Ascending aorta (tissue), 2 donors: Measurements from ENCODE around the gene ZC3H7A. TPM values are rescaled to one million over a fixed set of nuclear protein-coding genes. Genes with fewer than 3 reads are reported as not detected.

ENCODE experiments used
- DNase-seq, 2 donors: peaks; one replicate each; pipeline ENCODE4 v3.0.0-alpha.2; 2019; ENCODE audit warnings: low spot score in 2 of 2
- H3K27ac ChIP-seq, 2 donors: fragments of 200-600 bp; sonication (generic); one replicate each; pipeline ENCODE4 v1.5.1; 2016 to 2017; ENCODE audit warnings: mild to moderate bottlenecking in 1 of 2
- H3K27me3 ChIP-seq: fragments of 200-600 bp; sonication (generic); one replicate; pipeline ENCODE4 v1.5.1; 2017
- H3K36me3 ChIP-seq, 2 donors: fragments of 200-600 bp; sonication (generic); one replicate each; pipeline ENCODE4 v1.5.1; 2016
- H3K4me1 ChIP-seq, 2 donors: fragments of 200-600 bp; sonication (generic); one replicate each; pipeline ENCODE4 v1.5.1; 2016 to 2017; ENCODE audit warnings: mild to moderate bottlenecking in 1 of 2
- H3K4me3 ChIP-seq, 2 donors: fragments of 200-600 bp; sonication (generic); one replicate each; pipeline ENCODE4 v1.5.1; 2016 to 2017; ENCODE audit warnings: mild to moderate bottlenecking in 1 of 2
- H3K9me3 ChIP-seq, 2 donors: fragments of 200-600 bp; sonication (generic); one replicate each; pipeline ENCODE4 v1.5.1; 2016
- CTCF ChIP-seq, 3 experiments: fragments of 200-600 bp in 2 of 3; fragments of 450-650 bp in 1 of 3; sonication (generic) in 2 of 3; IDR thresholded peaks; one replicate each; pipeline ENCODE4 v1.5.1; 2016 to 2019; ENCODE audit warnings: antibody characterized with exemption in 3 of 3, mild to moderate bottlenecking in 1 of 3, moderate library complexity in 1 of 3
- intact Hi-C: fragments of 100-400 bp; cut with DNase I; formaldehyde crosslinking; loops from one replicate; pipeline ENCODE4 v1.15.1; 2023
- total RNA-seq: library from RNA; depleted of rRNA; stranded (reverse); fragments of >200 nt; gene quantifications from one replicate; pipeline ENCODE4 v1.1.0, GENCODE V29; 2016

Gene ZC3H7A
- total RNA-seq, 1 donor from 2014 or later, result 56.9 TPM

DNA sequence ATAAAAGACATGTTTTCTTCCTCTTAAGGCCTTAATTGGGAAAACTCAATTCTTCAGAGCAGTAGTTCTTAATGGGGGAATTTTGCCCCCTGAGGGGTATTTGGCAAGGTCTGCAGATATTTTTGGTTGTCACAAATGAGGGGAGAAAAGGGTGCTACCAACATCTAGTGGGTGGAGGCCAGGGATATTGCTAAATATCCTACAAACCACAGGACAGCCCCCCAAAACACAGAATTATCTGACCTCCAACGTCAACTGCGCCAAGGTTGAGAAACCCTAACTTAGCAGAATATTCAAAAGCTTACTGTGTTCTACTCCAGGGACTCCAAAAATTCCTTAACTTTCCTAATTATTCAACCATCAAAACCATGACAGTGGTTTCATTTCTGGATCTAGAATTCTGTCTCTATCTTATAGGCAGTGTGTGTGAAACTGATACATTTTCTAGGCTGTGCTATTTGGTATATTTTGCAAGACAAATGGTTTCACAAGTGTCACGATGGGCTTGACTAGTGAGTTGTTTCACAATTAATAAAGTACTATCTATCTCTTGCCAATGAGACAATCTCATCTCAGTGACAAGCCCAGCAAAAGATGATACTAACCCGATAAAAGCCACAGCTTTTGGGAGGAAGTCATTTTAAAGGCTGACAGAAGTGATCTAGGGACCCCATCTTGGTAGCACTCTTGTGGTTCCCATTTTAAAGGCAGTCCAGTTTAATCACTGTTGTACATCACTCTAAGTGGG lies 69.1 kb downstream of the ZC3H7A start:
- no peak for DNase-seq
- Histone ChIP-seq H3K4me1 (no peaks in the 10 kb centered on the region), H3K27me3 (no peaks in the 10 kb centered on the region), H3K36me3 (peaks cover 45 to 77% of the 10 kb centered on the region in 2 donors), H3K27ac (no peak overlapping the region), H3K9me3 (no peaks in the 10 kb centered on the region), H3K4me3 (no peak overlapping the region)
- intact Hi-C loops, result no loop called here
- TF ChIP-seq CTCF (IDR thresholded peaks at IDR 0.05), result no peak

- H3K36me3 ChIP-seq, result peaks cover 40 to 74% of the 10 kb centered on the region in 2 donors
Measured at GRCh38 chr16:11726008-11726407, 71.0 kb downstream of the ZC3H7A start.

DNA sequence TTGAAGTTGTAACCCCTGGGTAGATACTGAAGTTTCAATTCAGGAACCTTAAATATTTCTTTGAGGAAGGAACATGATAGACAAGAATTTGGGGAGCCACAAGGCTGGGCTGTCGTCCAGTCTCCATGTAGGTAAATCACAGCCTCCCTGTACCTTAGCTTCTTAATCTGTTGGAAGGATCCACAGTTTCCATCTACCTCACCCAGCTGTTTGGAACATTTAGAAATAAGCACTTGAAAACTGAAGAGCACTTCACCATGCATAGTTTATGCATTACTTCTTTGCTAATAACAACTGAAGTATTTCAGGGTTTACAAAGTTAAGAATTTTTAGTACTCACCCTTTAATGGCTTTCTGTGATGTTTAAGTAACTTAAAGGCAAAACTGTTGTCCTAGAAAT lies 71.6 kb downstream of the ZC3H7A start:
- Histone ChIP-seq H3K27ac (no peak overlapping the region), H3K9me3 (no peaks in the 10 kb centered on the region), H3K27me3 (no peaks in the 10 kb centered on the region), H3K36me3 (peaks cover 44 to 77% of the 10 kb centered on the region in 2 donors), H3K4me1 (peaks cover 0 to 2% of the 10 kb centered on the region in 2 donors), H3K4me3 (no peak overlapping the region)
- no peak for DNase-seq
- intact Hi-C loops, result no loop called here
- no peak for TF ChIP-seq CTCF (IDR thresholded peaks at IDR 0.05)

More at GRCh38 chr16:11726008-11726407, 71.0 kb downstream of the ZC3H7A start:
- Histone ChIP-seq H3K4me3 (no peak overlapping the region), H3K9me3 (no peaks in the 10 kb centered on the region), H3K27ac (no peak overlapping the region), H3K27me3 (no peaks in the 10 kb centered on the region), H3K4me1 (peaks cover 0 to 2% of the 10 kb centered on the region in 2 donors)
- intact Hi-C loops, result no loop called here
- no peak for TF ChIP-seq CTCF (IDR thresholded peaks at IDR 0.05)
- no peak for DNase-seq

DNA sequence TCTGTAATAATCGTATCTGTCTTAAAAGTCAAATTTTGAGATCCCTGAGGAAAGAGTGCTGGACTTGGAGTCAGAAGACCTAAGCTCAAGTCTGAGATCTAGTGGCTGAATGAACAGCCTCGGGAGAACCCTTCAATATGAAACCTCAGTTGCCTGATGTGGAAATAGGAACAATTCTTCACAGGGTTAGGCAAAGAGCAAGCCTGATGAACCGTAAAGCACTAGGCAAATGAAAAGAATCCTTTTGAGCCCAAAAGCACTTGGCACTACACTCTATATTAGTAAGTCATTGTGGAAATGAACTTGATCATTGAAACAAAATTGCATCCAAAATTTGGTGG lies 74.6 kb downstream of the ZC3H7A start:
- no peaks in the 10 kb centered on the region for H3K9me3 ChIP-seq
- TF ChIP-seq CTCF (IDR thresholded peaks at IDR 0.05), result no peak
- H3K27ac ChIP-seq, result no peak overlapping the region
- no peak overlapping the region for H3K4me3 ChIP-seq
- H3K36me3 ChIP-seq, result peaks cover 47 to 65% of the 10 kb centered on the region in 2 donors
- no peaks in the 10 kb centered on the region for H3K27me3 ChIP-seq
- no peak for DNase-seq
- intact Hi-C loops, result no loop called here
- peaks cover 0 to 2% of the 10 kb centered on the region in 2 donors for H3K4me1 ChIP-seq

- no peak overlapping the region for H3K27ac ChIP-seq
- H3K9me3 ChIP-seq, result no peaks in the 10 kb centered on the region
- H3K36me3 ChIP-seq, result peaks cover 47 to 65% of the 10 kb centered on the region in 2 donors
- H3K4me1 ChIP-seq, result peaks cover 0 to 2% of the 10 kb centered on the region in 2 donors
- no peaks in the 10 kb centered on the region for H3K27me3 ChIP-seq
- TF ChIP-seq CTCF (IDR thresholded peaks at IDR 0.05), result no peak
- intact Hi-C loops, result no loop called here
- H3K4me3 ChIP-seq, result no peak overlapping the region
- DNase-seq, result no peak
Measured at GRCh38 chr16:11721781-11722467, 75.1 kb downstream of the ZC3H7A start.
